Esophagus squamous epithelium (tissue), 4 donors: Measurements from ENCODE around the gene PLXND1.

Experiments
- CTCF ChIP-seq, 6 experiments: fragments of 450-650 bp in 4 of 6; fragments of 200-600 bp in 2 of 6; sonication (generic) in 2 of 6; IDR thresholded peaks; one replicate each; pipeline ENCODE4 v1.5.1; 2016 to 2019; ENCODE audit warnings: antibody characterized with exemption in 6 of 6, mild to moderate bottlenecking in 4 of 6, moderate library complexity in 4 of 6
- POLR2A ChIP-seq, 4 donors: fragments of 450-650 bp; IDR thresholded peaks; one replicate each; pipeline ENCODE4 v1.6.1; 2017; ENCODE audit warnings: antibody characterized with exemption in 4 of 4, mild to moderate bottlenecking in 4 of 4, moderate library complexity in 3 of 4

GRCh38 chr3:129577366-129577765 is 29.1 kb downstream of the PLXND1 start:
- TF ChIP-seq CTCF (IDR thresholded peaks at IDR 0.05) (no peak), POLR2A (IDR thresholded peaks at IDR 0.05) (no peak)
